ENCODE results near the gene GCDH.

The GCDH gene

GRCh38 chr19:12875086-12875485 lies 15.9 kb upstream of the GCDH start:
- Histone ChIP-seq H3K9ac (ENCODE audit: low read depth, low read length) (no peak overlapping the region), H3K4me3 (ENCODE audit: low read depth, low read length) (no peak overlapping the region), H3K27me3 (ENCODE audit: control insufficient read depth, insufficient read depth, low read length) (no peaks in the 10 kb centered on the region), H3K4me1 (ENCODE audit: control insufficient read depth, insufficient read depth, low read length) (no peaks in the 10 kb centered on the region), H3K9me3 (ENCODE audit: control insufficient read depth, insufficient read depth, low read length) (no peaks in the 10 kb centered on the region), H3K36me3 (ENCODE audit: control insufficient read depth, insufficient read depth, low read length) (peaks cover 9% of the 10 kb centered on the region)

DNA sequence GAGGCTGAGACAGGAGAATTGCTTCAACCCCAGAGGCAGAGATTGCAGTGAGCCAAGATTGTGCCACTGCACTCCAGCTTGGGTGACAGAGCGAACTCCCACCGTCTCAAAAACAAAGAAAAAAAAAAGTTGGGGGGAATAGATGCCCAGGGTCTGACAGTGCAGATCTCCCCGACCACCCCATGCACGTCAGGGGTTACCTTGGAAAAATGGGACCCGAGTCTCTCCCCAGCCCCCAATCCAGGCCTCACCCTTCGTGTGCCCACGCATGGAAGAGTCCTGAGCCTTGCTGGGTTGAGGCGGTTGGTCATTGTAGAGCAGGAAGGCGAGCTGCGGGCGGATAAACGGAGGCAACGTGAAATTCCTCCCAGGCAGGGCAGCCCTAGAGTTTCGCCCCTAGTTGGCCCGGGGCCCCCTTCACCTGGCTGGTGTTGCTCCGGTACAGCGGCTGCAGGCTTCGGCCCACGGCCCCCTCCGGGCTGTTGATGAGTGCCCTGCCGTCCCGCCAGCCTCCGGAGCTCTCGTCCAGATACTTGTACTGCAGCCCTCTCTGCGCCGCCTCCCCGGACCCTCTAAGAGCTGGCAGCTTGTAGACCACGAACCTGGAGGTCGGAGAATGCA lies 10.3 kb upstream of the GCDH start:
- Histone ChIP-seq H3K36me3 (ENCODE audit: control insufficient read depth, insufficient read depth, low read length) (peaks cover 5% of the 10 kb centered on the region), H3K4me3 (ENCODE audit: low read depth, low read length) (peak overlapping the region; percentile 79), H3K9me3 (ENCODE audit: control insufficient read depth, insufficient read depth, low read length) (no peaks in the 10 kb centered on the region), H3K27me3 (ENCODE audit: control insufficient read depth, insufficient read depth, low read length) (peaks cover 18% of the 10 kb centered on the region), H3K4me1 (ENCODE audit: control insufficient read depth, insufficient read depth, low read length) (peaks cover 6% of the 10 kb centered on the region), H3K9ac (ENCODE audit: low read depth, low read length) (peak overlapping the region; percentile 47)

- peaks cover 6% of the 10 kb centered on the region for H3K4me1 ChIP-seq (ENCODE audit: control insufficient read depth, insufficient read depth, low read length)
- H3K9ac ChIP-seq (ENCODE audit: low read depth, low read length): peak within 1 kb of the TSS; percentile 47
- H3K4me3 ChIP-seq (ENCODE audit: low read depth, low read length): peak within 1 kb of the TSS; percentile 79
- H3K27me3 ChIP-seq (ENCODE audit: control insufficient read depth, insufficient read depth, low read length): peaks cover 18% of the 10 kb centered on the region
- peaks cover 5% of the 10 kb centered on the region for H3K36me3 ChIP-seq (ENCODE audit: control insufficient read depth, insufficient read depth, low read length)
- H3K9me3 ChIP-seq (ENCODE audit: control insufficient read depth, insufficient read depth, low read length): no peaks in the 10 kb centered on the region
Observed at GRCh38 chr19:12881172-12881808, 9.7 kb upstream of the GCDH start, which contains the start of gene DNASE2. Gene DNASE2, minus strand, starts transcription at chr19:12881449. Its CDS starts 74 bp downstream, at chr19:12881375.

DNA sequence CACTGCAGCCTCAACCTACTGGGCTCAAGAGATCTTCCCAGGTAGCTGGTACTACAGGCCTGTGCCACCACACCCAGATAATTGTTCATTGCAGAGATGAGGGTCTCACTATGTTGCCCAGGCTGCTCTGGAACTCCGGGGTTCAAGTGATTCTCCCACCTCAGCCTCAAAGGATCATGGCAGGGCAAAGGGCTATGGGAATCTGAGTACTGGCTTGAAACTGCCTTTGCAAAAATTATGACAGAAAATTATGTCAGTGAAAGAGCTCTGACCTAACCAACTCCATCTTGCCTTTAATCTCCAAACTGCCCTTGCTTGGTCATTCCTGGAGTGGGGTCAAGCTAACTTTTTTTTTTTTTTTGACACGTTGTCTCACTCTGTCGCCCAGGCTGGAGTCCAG lies 8.4 kb upstream of the GCDH start:
- peaks cover 5% of the 10 kb centered on the region for H3K36me3 ChIP-seq (ENCODE audit: control insufficient read depth, insufficient read depth, low read length)
- no peak overlapping the region for H3K4me3 ChIP-seq (ENCODE audit: low read depth, low read length)
- H3K27me3 ChIP-seq (ENCODE audit: control insufficient read depth, insufficient read depth, low read length): peaks cover 28% of the 10 kb centered on the region
- H3K9ac ChIP-seq (ENCODE audit: low read depth, low read length): no peak overlapping the region
- no peaks in the 10 kb centered on the region for H3K9me3 ChIP-seq (ENCODE audit: control insufficient read depth, insufficient read depth, low read length)
- H3K4me1 ChIP-seq (ENCODE audit: control insufficient read depth, insufficient read depth, low read length): peaks cover 6% of the 10 kb centered on the region

- no peaks in the 10 kb centered on the region for H3K36me3 ChIP-seq (ENCODE audit: control insufficient read depth, insufficient read depth, low read length)
- H3K9ac ChIP-seq (ENCODE audit: low read depth, low read length): peak overlapping the region; percentile 41
- peaks cover 34% of the 10 kb centered on the region for H3K27me3 ChIP-seq (ENCODE audit: control insufficient read depth, insufficient read depth, low read length)
- peak overlapping the region; percentile 74 for H3K4me3 ChIP-seq (ENCODE audit: low read depth, low read length)
- H3K4me1 ChIP-seq (ENCODE audit: control insufficient read depth, insufficient read depth, low read length): peaks cover 6% of the 10 kb centered on the region
- H3K9me3 ChIP-seq (ENCODE audit: control insufficient read depth, insufficient read depth, low read length): no peaks in the 10 kb centered on the region
Observed at GRCh38 chr19:12884202-12884601, 6.8 kb upstream of the GCDH start.

- H3K4me1 ChIP-seq (ENCODE audit: control insufficient read depth, insufficient read depth, low read length): peaks cover 6% of the 10 kb centered on the region
- H3K9ac ChIP-seq (ENCODE audit: low read depth, low read length): peak overlapping the region; percentile 41
- peaks cover 34% of the 10 kb centered on the region for H3K27me3 ChIP-seq (ENCODE audit: control insufficient read depth, insufficient read depth, low read length)
- peak overlapping the region; percentile 74 for H3K4me3 ChIP-seq (ENCODE audit: low read depth, low read length)
- H3K36me3 ChIP-seq (ENCODE audit: control insufficient read depth, insufficient read depth, low read length): no peaks in the 10 kb centered on the region
- no peaks in the 10 kb centered on the region for H3K9me3 ChIP-seq (ENCODE audit: control insufficient read depth, insufficient read depth, low read length)
Observed at GRCh38 chr19:12884627-12884925, 6.4 kb upstream of the GCDH start.

DNA sequence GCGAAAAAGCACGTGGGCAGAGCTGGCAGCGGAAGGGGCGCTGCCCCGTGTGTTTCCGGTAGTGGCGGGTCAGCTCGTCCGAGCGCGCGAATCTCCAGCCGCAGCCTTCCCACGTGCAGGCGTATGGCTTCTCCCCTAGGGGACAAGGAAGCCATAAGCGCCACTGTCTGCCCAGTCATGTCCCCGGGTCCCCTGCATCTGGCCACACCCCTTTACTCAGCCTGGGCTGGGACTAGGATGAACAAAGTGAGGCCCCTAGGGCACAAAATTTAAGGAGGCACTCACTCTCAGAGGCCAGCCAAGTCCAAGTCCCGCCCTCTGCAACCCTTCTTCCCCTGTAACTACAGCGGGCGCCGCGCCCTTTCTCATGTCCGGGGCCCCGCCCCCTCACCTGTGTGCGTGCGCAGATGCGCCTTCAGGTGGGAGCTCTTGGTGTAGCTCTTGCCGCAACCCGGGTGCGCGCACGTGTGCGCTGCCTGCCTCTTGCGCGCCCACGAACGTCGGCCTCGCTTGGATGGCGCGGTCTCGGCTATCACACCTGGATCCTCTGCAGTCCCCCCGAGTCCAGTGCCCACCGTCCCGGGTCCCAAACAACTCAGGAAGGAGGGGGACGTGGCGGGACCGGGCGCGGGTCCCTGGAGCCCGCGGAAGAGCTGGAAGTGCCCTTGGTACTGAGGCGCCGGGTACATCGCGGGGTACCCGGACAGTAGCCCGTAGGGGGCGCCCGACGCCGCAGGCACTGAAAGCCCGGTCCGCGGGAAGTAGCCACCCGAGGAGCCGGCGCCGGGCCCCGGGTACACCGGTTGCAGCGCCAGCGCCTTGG lies 5.8 kb upstream of the GCDH start:
- Histone ChIP-seq H3K4me3 (ENCODE audit: low read depth, low read length) (peak overlapping the region; percentile 74), H3K27me3 (ENCODE audit: control insufficient read depth, insufficient read depth, low read length) (peaks cover 34% of the 10 kb centered on the region), H3K36me3 (ENCODE audit: control insufficient read depth, insufficient read depth, low read length) (no peaks in the 10 kb centered on the region), H3K9me3 (ENCODE audit: control insufficient read depth, insufficient read depth, low read length) (no peaks in the 10 kb centered on the region), H3K4me1 (ENCODE audit: control insufficient read depth, insufficient read depth, low read length) (peaks cover 6% of the 10 kb centered on the region), H3K9ac (ENCODE audit: low read depth, low read length) (peak overlapping the region; percentile 41)

DNA sequence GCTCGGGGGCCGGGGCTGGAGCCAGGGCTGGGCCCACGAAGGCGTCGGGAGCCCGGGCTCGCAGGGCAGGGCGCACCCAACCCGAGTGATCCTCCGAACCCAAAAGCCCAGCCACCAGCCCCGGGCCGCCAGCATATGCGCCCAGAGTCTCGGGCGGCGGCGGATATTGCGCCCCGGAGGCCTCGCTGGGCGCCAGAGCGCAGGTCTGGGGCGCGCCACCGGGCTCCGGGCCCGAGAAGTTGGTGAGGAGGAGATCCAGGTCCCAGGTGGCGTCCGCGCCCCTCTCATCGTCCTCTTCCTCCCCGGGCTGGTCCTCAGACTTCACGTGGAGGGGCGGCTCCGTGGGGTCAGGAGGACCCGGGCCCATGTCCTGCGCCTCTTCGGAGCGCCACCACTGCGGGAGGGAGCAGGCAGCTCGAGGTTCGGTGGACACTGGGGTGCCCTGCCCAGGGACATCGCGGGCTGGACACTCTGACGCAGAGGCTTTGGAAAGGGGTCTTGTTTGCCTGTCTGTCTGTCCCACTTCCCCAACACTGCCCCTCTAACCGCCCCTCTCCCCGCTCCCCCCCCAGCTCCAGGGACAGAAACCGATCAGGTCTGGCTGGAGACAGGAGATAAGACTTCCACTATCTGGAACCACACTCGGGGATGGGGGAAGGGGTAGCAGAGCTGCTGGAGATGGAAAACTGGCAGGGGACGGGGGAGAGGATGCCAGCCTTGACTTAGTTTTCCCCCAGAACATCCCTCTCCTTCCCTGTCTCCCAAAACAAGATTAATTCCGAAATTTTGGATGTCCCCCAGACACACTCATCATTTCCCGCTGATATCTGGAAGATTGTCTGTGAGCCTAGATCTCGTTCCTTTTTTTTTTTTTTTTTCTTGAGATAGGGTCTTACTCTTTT lies 5.0 kb upstream of the GCDH start:
- Histone ChIP-seq H3K9ac (ENCODE audit: low read depth, low read length) (no peak overlapping the region), H3K9me3 (ENCODE audit: control insufficient read depth, insufficient read depth, low read length) (no peaks in the 10 kb centered on the region), H3K4me3 (ENCODE audit: low read depth, low read length) (peak overlapping the region; percentile 74), H3K27me3 (ENCODE audit: control insufficient read depth, insufficient read depth, low read length) (peaks cover 34% of the 10 kb centered on the region), H3K4me1 (ENCODE audit: control insufficient read depth, insufficient read depth, low read length) (peaks cover 6% of the 10 kb centered on the region), H3K36me3 (ENCODE audit: control insufficient read depth, insufficient read depth, low read length) (no peaks in the 10 kb centered on the region)

DNA sequence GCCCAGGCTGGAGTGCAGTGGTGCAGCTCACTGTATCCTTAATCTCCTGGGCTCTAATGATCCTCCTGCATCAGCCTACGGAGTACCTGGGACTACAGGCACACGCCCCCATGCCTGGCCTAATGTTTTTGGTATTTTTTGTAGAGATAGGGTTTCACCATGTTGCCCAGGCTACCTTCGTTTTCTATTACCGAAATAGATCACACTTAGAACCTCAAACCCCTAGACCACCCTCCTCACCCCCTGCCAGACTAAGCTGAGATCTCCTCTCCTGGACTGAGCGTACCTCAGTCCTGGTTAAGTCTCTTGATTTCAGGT lies 4.3 kb upstream of the GCDH start:
- no peak overlapping the region for H3K4me3 ChIP-seq (ENCODE audit: low read depth, low read length)
- no peaks in the 10 kb centered on the region for H3K36me3 ChIP-seq (ENCODE audit: control insufficient read depth, insufficient read depth, low read length)
- H3K4me1 ChIP-seq (ENCODE audit: control insufficient read depth, insufficient read depth, low read length): peaks cover 6% of the 10 kb centered on the region
- no peak overlapping the region for H3K9ac ChIP-seq (ENCODE audit: low read depth, low read length)
- peaks cover 34% of the 10 kb centered on the region for H3K27me3 ChIP-seq (ENCODE audit: control insufficient read depth, insufficient read depth, low read length)
- no peaks in the 10 kb centered on the region for H3K9me3 ChIP-seq (ENCODE audit: control insufficient read depth, insufficient read depth, low read length)

- H3K9me3 ChIP-seq (ENCODE audit: control insufficient read depth, insufficient read depth, low read length): no peaks in the 10 kb centered on the region
- peak within 1 kb of the TSS; percentile 74 for H3K4me3 ChIP-seq (ENCODE audit: low read depth, low read length)
- no peak within 1 kb of the TSS for H3K9ac ChIP-seq (ENCODE audit: low read depth, low read length)
Observed at GRCh38 chr19:12886969-12887747, 3.8 kb upstream of the GCDH start, which contains the start of gene KLF1. Gene KLF1, minus strand, starts transcription at chr19:12887201. Its CDS starts 61 bp downstream, at chr19:12887140.

More at GRCh38 chr19:12886969-12887747, 3.8 kb upstream of the GCDH start, which contains the start of gene KLF1:
- H3K4me1 ChIP-seq (ENCODE audit: control insufficient read depth, insufficient read depth, low read length): peaks cover 6% of the 10 kb centered on the region
- H3K36me3 ChIP-seq (ENCODE audit: control insufficient read depth, insufficient read depth, low read length): no peaks in the 10 kb centered on the region
- H3K27me3 ChIP-seq (ENCODE audit: control insufficient read depth, insufficient read depth, low read length): peaks cover 33% of the 10 kb centered on the region
